H1 (cell line): ENCODE data around the gene ALOX15. TPM values are rescaled to one million over a fixed set of nuclear protein-coding genes. Genes with fewer than 3 reads are reported as not detected.

Experiments
- CTCF ChIA-PET: fragments of 300-600 bp; sonication (Branson Sonifier 250); formaldehyde crosslinking; loops from one replicate; lab custom pipeline; 2021; ENCODE audit not compliant: partially characterized antibody; lab: Charles Lee
- POLR2A ChIA-PET: fragments of 300-600 bp; sonication (Branson Sonifier 250); formaldehyde crosslinking; loops from one replicate; lab custom pipeline; 2021; ENCODE audit warnings: inconsistent platforms; ENCODE audit not compliant: partially characterized antibody; lab: Charles Lee
- DNase-seq, 2 experiments: peaks; one replicate each; pipeline versions ENCODE4 v3.0.0 to v3.0.0-alpha.2; 2010 to 2022; ENCODE audit warnings: low spot score in 2 of 2, low read depth in 1 of 2, mixed read lengths in 1 of 2
- FAIRE-seq: peaks from 2 replicates; lab custom pipeline; 2011; peaks lifted over from hg19 to GRCh38; lab: Jason Lieb, UNC
- H2AFZ ChIP-seq: 2 replicates; pipeline ENCODE4 v1.8.1; 2012; ENCODE audit warnings: low read length, inconsistent platforms
- H2AK5ac ChIP-seq: 2 replicates; pipeline ENCODE4 v1.6.1; 2013; ENCODE audit warnings: low read depth, low read length
- H2BK120ac ChIP-seq: replicated peaks from 2 replicates; pipeline ENCODE3; 2013; ENCODE audit warnings: low read depth, low read length, inconsistent platforms
- H2BK12ac ChIP-seq: 2 replicates; pipeline ENCODE4 v1.6.1; 2013; ENCODE audit warnings: low read depth, low read length
- H2BK15ac ChIP-seq: 2 replicates; pipeline ENCODE4 v1.6.1; 2013; ENCODE audit warnings: low read length
- H2BK20ac ChIP-seq: 2 replicates; pipeline ENCODE4 v1.6.1; 2013; ENCODE audit warnings: low read length
- H2BK5ac ChIP-seq: 2 replicates; pipeline ENCODE4 v1.6.1; 2013; ENCODE audit warnings: low read depth, low read length
- H3K14ac ChIP-seq: 2 replicates; pipeline ENCODE4 v1.6.1; 2013; ENCODE audit warnings: inconsistent platforms; ENCODE audit not compliant: insufficient read length
- H3K18ac ChIP-seq: 2 replicates; pipeline ENCODE4 v1.6.1; 2013; ENCODE audit warnings: low read length; ENCODE audit errors: extremely low read depth
- H3K23ac ChIP-seq: 2 replicates; pipeline ENCODE4 v1.6.1; 2013; ENCODE audit warnings: inconsistent platforms; ENCODE audit not compliant: insufficient read length
- H3K23me2 ChIP-seq: 2 replicates; pipeline ENCODE4 v1.6.1; 2013; ENCODE audit warnings: low read depth, low read length
- H3K27ac ChIP-seq: 2 replicates; pipeline ENCODE4 v1.6.1; 2011; ENCODE audit warnings: low read depth, low read length, inconsistent platforms
- H3K27me3 ChIP-seq, 4 experiments: replicated peaks in 1 of 4; 1 replicate in 1 of 4; 2 replicates in 3 of 4; pipeline versions ENCODE4 v1.6.1 to v1.8.1; 2011 to 2013; ENCODE audit warnings: low read length in 3 of 4, mild to moderate bottlenecking in 3 of 4, inconsistent platforms in 2 of 4, mixed read lengths in 2 of 4, moderate library complexity in 1 of 4; ENCODE audit not compliant: control insufficient read depth in 3 of 4, insufficient read depth in 3 of 4; ENCODE audit errors: extremely low read depth in 1 of 4
- H3K36me3 ChIP-seq, 4 experiments: 2 replicates each; pipeline versions ENCODE4 v1.6.1 to v1.8.1; 2011 to 2013; ENCODE audit warnings: mild to moderate bottlenecking in 4 of 4, low read length in 3 of 4, moderate library complexity in 2 of 4, control low read depth in 1 of 4, inconsistent platforms in 1 of 4; ENCODE audit not compliant: insufficient read depth in 4 of 4, control insufficient read depth in 2 of 4
- H3K4ac ChIP-seq: replicated peaks from 2 replicates; pipeline ENCODE3; 2013; ENCODE audit warnings: low read length, low read depth, mixed read lengths, inconsistent platforms; ENCODE audit not compliant: insufficient read length
- H3K4me1 ChIP-seq, 4 experiments: replicated peaks in 1 of 4; 1 replicate in 1 of 4; 2 replicates in 3 of 4; pipeline versions ENCODE4 v1.6.1 to v1.8.1; 2011 to 2013; ENCODE audit warnings: low read length in 3 of 4, inconsistent platforms in 2 of 4, mixed read lengths in 1 of 4; ENCODE audit not compliant: insufficient read depth in 4 of 4, control insufficient read depth in 3 of 4
- H3K4me2 ChIP-seq, 2 experiments: 2 replicates each; pipeline versions ENCODE4 v1.6.1 to v1.8.1; 2011 to 2013; ENCODE audit warnings: low read depth in 2 of 2, low read length in 2 of 2, control low read depth in 1 of 2, inconsistent platforms in 1 of 2, mild to moderate bottlenecking in 1 of 2; ENCODE audit not compliant: insufficient read depth in 1 of 2
- H3K4me3 ChIP-seq, 4 experiments: fragments of 200-600, 300-600 bp in 1 of 4; sonication (generic), shearing (Covaris generic), sonication (Bioruptor Twin) in 1 of 4; 2 replicates each; pipeline versions ENCODE4 v1.5.1 to v1.8.1; 2011 to 2016; ENCODE audit warnings: low read length in 4 of 4, low read depth in 3 of 4, control low read depth in 2 of 4, inconsistent platforms in 2 of 4, mild to moderate bottlenecking in 2 of 4, mixed read lengths in 1 of 4, moderate library complexity in 1 of 4; ENCODE audit not compliant: insufficient read depth in 2 of 4; ENCODE audit errors: extremely low read depth in 1 of 4
- H3K56ac ChIP-seq: replicated peaks from 2 replicates; pipeline ENCODE3; 2013; ENCODE audit warnings: low read depth, mild to moderate bottlenecking, mixed read lengths, low read length, inconsistent platforms; ENCODE audit not compliant: insufficient read length
- H3K79me1 ChIP-seq: 2 replicates; pipeline ENCODE4 v1.6.1; 2013; ENCODE audit warnings: low read depth, low read length, control low read depth
- H3K79me2 ChIP-seq, 2 experiments: 2 replicates each; pipeline versions ENCODE4 v1.6.1 to v1.8.1; 2012 to 2013; ENCODE audit warnings: low read length in 2 of 2, mild to moderate bottlenecking in 2 of 2, inconsistent platforms in 1 of 2; ENCODE audit not compliant: insufficient read depth in 2 of 2, control insufficient read depth in 1 of 2
- H3K9ac ChIP-seq, 4 experiments: replicated peaks in 1 of 4; 1 replicate in 1 of 4; 2 replicates in 3 of 4; pipeline versions ENCODE4 v1.6.1 to v1.8.1; 2011 to 2013; ENCODE audit warnings: low read depth in 3 of 4, low read length in 3 of 4, control low read depth in 2 of 4, mild to moderate bottlenecking in 2 of 4, moderate library complexity in 2 of 4, inconsistent platforms in 1 of 4; ENCODE audit errors: extremely low read depth in 1 of 4
- H3K9me3 ChIP-seq, 2 experiments: 2 replicates each; pipeline versions ENCODE4 v1.6.1 to v1.8.1; 2012 to 2013; ENCODE audit warnings: mild to moderate bottlenecking in 2 of 2, moderate library complexity in 2 of 2, control low read depth in 1 of 2, inconsistent platforms in 1 of 2, low read depth in 1 of 2, low read length in 1 of 2, mixed read lengths in 1 of 2; ENCODE audit not compliant: insufficient read depth in 2 of 2
- H4K20me1 ChIP-seq, 2 experiments: replicated peaks in 1 of 2; 2 replicates each; pipeline versions ENCODE3 to v1.8.1; 2011 to 2013; ENCODE audit warnings: inconsistent platforms in 2 of 2, low read length in 2 of 2, mild to moderate bottlenecking in 1 of 2; ENCODE audit not compliant: insufficient read depth in 2 of 2, control insufficient read depth in 1 of 2
- H4K5ac ChIP-seq: 2 replicates; pipeline ENCODE4 v1.6.1; 2013; ENCODE audit warnings: low read length, low read depth, mixed read lengths, inconsistent platforms; ENCODE audit not compliant: insufficient read length
- H4K8ac ChIP-seq: 2 replicates; pipeline ENCODE4 v1.8.0; 2013; ENCODE audit warnings: mild to moderate bottlenecking, moderate library complexity, low read length, inconsistent platforms; ENCODE audit not compliant: insufficient read depth; ENCODE audit errors: extremely low read depth
- H4K91ac ChIP-seq: replicated peaks from 2 replicates; pipeline ENCODE3; 2013; ENCODE audit warnings: low read length, mixed read lengths, inconsistent platforms; ENCODE audit not compliant: insufficient read length
- ATF2 ChIP-seq: IDR thresholded peaks from 2 replicates; pipeline ENCODE4 v1.6.1; 2012; ENCODE audit warnings: low read length, inconsistent platforms
- CHD1 ChIP-seq: IDR thresholded peaks from 2 replicates; pipeline ENCODE4 v1.6.1; 2012; ENCODE audit warnings: low read depth, low read length, improper control_type of control experiment
- EGR1 ChIP-seq: IDR thresholded peaks from 2 replicates; pipeline ENCODE4 v1.6.1; 2011; ENCODE audit warnings: low read depth, low read length, borderline replicate concordance
- EZH2 ChIP-seq: fragments of 200-600 bp; sonication (generic); IDR thresholded peaks from 2 replicates; pipeline ENCODE4 v1.7.1; 2012; ENCODE audit warnings: low read depth, mild to moderate bottlenecking, moderate library complexity, low read length, inconsistent platforms; ENCODE audit not compliant: severe bottlenecking
- POU5F1 ChIP-seq: IDR thresholded peaks from 2 replicates; pipeline ENCODE4 v1.6.1; 2011; ENCODE audit warnings: low read depth, mild to moderate bottlenecking, low read length, moderate library complexity
- RXRA ChIP-seq: IDR thresholded peaks from 2 replicates; pipeline ENCODE4 v1.6.1; 2011; ENCODE audit warnings: low read depth, mild to moderate bottlenecking, low read length, moderate library complexity; ENCODE audit not compliant: insufficient read depth
- TAF7 ChIP-seq: optimal IDR thresholded peaks from 2 replicates; pipeline ENCODE3; 2011; ENCODE audit warnings: low read depth, mild to moderate bottlenecking, inconsistent platforms, low read length, moderate library complexity, borderline replicate concordance
- WGBS, 2 experiments: shearing (Covaris generic) in 1 of 2; methylation state at CpG; one replicate each; pipeline versions ENCODE4 v1.1.6 to v1.1.7; 2013 to 2015; ENCODE audit warnings: low lambda C conversion rate in 2 of 2, mixed read lengths in 2 of 2, inconsistent platforms in 1 of 2, low coverage in 1 of 2, missing lambda C conversion rate in 1 of 2; ENCODE audit not compliant: insufficient replicate concordance in 2 of 2, insufficient coverage in 1 of 2, insufficient read length in 1 of 2; ENCODE audit errors: extremely low coverage in 1 of 2, missing lambda C conversion rate in 1 of 2; 5-methylcytosine and 5-hydroxymethylcytosine counted together
- polyA plus RNA-seq, 7 experiments: library from polyadenylated mRNA; depleted of rRNA in 3 of 7; stranded (reverse) in 5 of 7; unstranded in 2 of 7; fragments of >200 nt in 5 of 7; fragments of 200-250 nt in 2 of 7; gene quantifications; 1 replicate in 5 of 7; 2 replicates in 1 of 7; 4 replicates in 1 of 7; pipeline versions ENCODE4 v1.2.1 to v1.2.3, GENCODE V29; 2011 to 2013; ENCODE audit warnings: missing spikeins in 2 of 7, mixed read lengths in 2 of 7
- total RNA-seq: library from RNA; stranded (reverse); fragmentation: NEBNext Ultra II Directional; extraction: Animal tissue kit (Norgen Biotek cat#: 25700); gene quantifications from 2 replicates; pipeline ENCODE4 v1.2.1, GENCODE V29; 2021

ALOX15 gene
- total and polyA plus RNA-seq, 2 of the 8 experiments (the other 6 are each of a cell fraction or from before 2014, with no cell fraction given): 1.5 to 1.7 TPM

- no peak overlapping the region for H2BK120ac ChIP-seq
- no peak overlapping the region for H2BK12ac ChIP-seq
- H3K27ac ChIP-seq: no peak overlapping the region
- H3K18ac ChIP-seq: no peak overlapping the region
- H4K5ac ChIP-seq: no peak overlapping the region
- FAIRE-seq: no peak
- H3K4me1 ChIP-seq: peaks cover 0 to 4% (median 2%) of the 10 kb centered on the region in 4 experiments; a peak in 1 of 7 replicates
- no peak overlapping the region for H2BK20ac ChIP-seq
- no peaks in the 10 kb centered on the region for H3K79me2 ChIP-seq
- TF ChIP-seq POU5F1: no peak
- TF ChIP-seq EZH2: no peak
- TF ChIP-seq ATF2: no peak
- no peak for TF ChIP-seq TAF7
- no peak for TF ChIP-seq RXRA
- TF ChIP-seq CHD1: no peak
- no peak for TF ChIP-seq EGR1
- DNase-seq: no peak
- no peak overlapping the region for H2AFZ ChIP-seq
- no peak overlapping the region for H4K91ac ChIP-seq
- H3K27me3 ChIP-seq: no peaks in the 10 kb centered on the region
- no peaks in the 10 kb centered on the region for H4K20me1 ChIP-seq
- ChIA-PET CTCF (interaction anchor here (0.5 to 1.2 kb wide), 4 partner anchors 9 to 414 kb away, joined by 3 to 4 read pairs (median 3); no protein-coding TSS in a partner anchor), POLR2A (interaction anchor here (1.1 kb wide), 1 partner anchor 42 kb away, joined by 3 read pairs; no protein-coding TSS in a partner anchor)
- H3K9me3 ChIP-seq: no peaks in the 10 kb centered on the region
- 90% methylated on average over 9 of the region's 9 CpGs; no CpG with 5 or more reads in 1 of the 2 experiments for WGBS, 2 experiments
- H3K36me3 ChIP-seq: no peaks in the 10 kb centered on the region
- H2BK5ac ChIP-seq: no peak overlapping the region
- H3K79me1 ChIP-seq: no peaks in the 10 kb centered on the region
- no peak overlapping the region for H3K23ac ChIP-seq
- H2BK15ac ChIP-seq: no peak overlapping the region
- no peak overlapping the region for H4K8ac ChIP-seq
- no peak overlapping the region for H3K9ac ChIP-seq
- H3K14ac ChIP-seq: no peak overlapping the region
- H3K23me2 ChIP-seq: no peaks in the 10 kb centered on the region
- no peak overlapping the region for H3K4me3 ChIP-seq
- no peak overlapping the region for H3K4me2 ChIP-seq
- H2AK5ac ChIP-seq: no peak overlapping the region
- H3K56ac ChIP-seq: no peak overlapping the region
- no peak overlapping the region for H3K4ac ChIP-seq
Measured at GRCh38 chr17:4664230-4664629, 22.8 kb upstream of the ALOX15 start.
